Measurements from ENCODE around the gene MN1. TPM values are rescaled to one million over a fixed set of nuclear protein-coding genes. Genes with fewer than 3 reads are reported as not detected.

The MN1 gene
- total RNA-seq, 2 experiments from 2014 or later = 0.27 to 0.28 TPM

GRCh38 chr22:27842669-27843431 lies 41.3 kb upstream of the MN1 start:
- Mint-ChIP-seq H3K4me1 (ENCODE audit: low read depth) (no peaks in the 10 kb centered on the region), H3K36me3 (ENCODE audit: low read depth) (peaks cover 39% of the 10 kb centered on the region), H3K27ac (no peak overlapping the region), H3K4me3 (no peak overlapping the region), H3K9me3 (peaks cover 2% of the 10 kb centered on the region), H3K27me3 (no peaks in the 10 kb centered on the region)
- DNase-seq = no peak
- H3K4me1 ChIP-seq (ENCODE audit: insufficient read depth, low read length) = no peaks in the 10 kb centered on the region
- POLR2A ChIA-PET = no interaction called here
- CTCF ChIA-PET = no interaction called here
- H3K36me3 ChIP-seq (ENCODE audit: insufficient read depth, low read length) = peaks cover 8% of the 10 kb centered on the region
- no peak overlapping the region for H3K27ac ChIP-seq (ENCODE audit: low read depth in 1 of 2, low read length in 2 of 2)
- H3K27me3 ChIP-seq (ENCODE audit: control insufficient read depth in 1 of 2, insufficient read depth in 2 of 2, low read length in 2 of 2) = no peaks in the 10 kb centered on the region
- no peak for TF ChIP-seq CTCF (IDR thresholded peaks at IDR 0.05)
- no peak for ATAC-seq (ENCODE audit: poor library complexity)
- intact Hi-C loops (cut with DNase I, micrococcal nuclease) = no loop called here
- peaks cover 0 to 4% of the 10 kb centered on the region in 2 experiments for H3K9me3 ChIP-seq (ENCODE audit: control insufficient read depth in 1 of 2, insufficient read depth in 1 of 2, low read length in 2 of 2)
- H3K4me3 ChIP-seq (ENCODE audit: low read length) = no peak overlapping the region

- no peak for TF ChIP-seq CTCF (IDR thresholded peaks at IDR 0.05)
- ATAC-seq (ENCODE audit: poor library complexity) (no peak), DNase-seq (no peak)
- ChIA-PET CTCF (no interaction called here), POLR2A (no interaction called here)
- Histone ChIP-seq H3K27me3 (ENCODE audit: control insufficient read depth in 1 of 2, insufficient read depth in 2 of 2, low read length in 2 of 2) (no peaks in the 10 kb centered on the region), H3K27ac (ENCODE audit: low read depth in 1 of 2, low read length in 2 of 2) (no peak overlapping the region), H3K36me3 (ENCODE audit: insufficient read depth, low read length) (peaks cover 5% of the 10 kb centered on the region), H3K9me3 (ENCODE audit: control insufficient read depth in 1 of 2, insufficient read depth in 1 of 2, low read length in 2 of 2) (peaks cover 0 to 4% of the 10 kb centered on the region in 2 experiments), H3K4me1 (ENCODE audit: insufficient read depth, low read length) (no peaks in the 10 kb centered on the region), H3K4me3 (ENCODE audit: low read length) (no peak overlapping the region)
- H3K4me1 Mint-ChIP-seq (ENCODE audit: low read depth) = no peaks in the 10 kb centered on the region
- intact Hi-C loops (cut with DNase I, micrococcal nuclease) = no loop called here
- H3K27me3 Mint-ChIP-seq = no peaks in the 10 kb centered on the region
- peaks cover 37% of the 10 kb centered on the region for H3K36me3 Mint-ChIP-seq (ENCODE audit: low read depth)
- H3K4me3 Mint-ChIP-seq = no peak overlapping the region
- peaks cover 7% of the 10 kb centered on the region for H3K9me3 Mint-ChIP-seq
- no peak overlapping the region for H3K27ac Mint-ChIP-seq
These were observed 40.6 kb upstream of the MN1 start for GRCh38 chr22:27842201-27842600.

- intact Hi-C loops (cut with DNase I, micrococcal nuclease) = no loop called here
- no peak overlapping the region for H3K27ac Mint-ChIP-seq
- POLR2A ChIA-PET = no interaction called here
- H3K4me1 Mint-ChIP-seq (ENCODE audit: low read depth) = no peaks in the 10 kb centered on the region
- H3K4me3 Mint-ChIP-seq = no peak overlapping the region
- Histone ChIP-seq H3K27ac (ENCODE audit: low read depth in 1 of 2, low read length in 2 of 2) (no peak overlapping the region), H3K9me3 (ENCODE audit: control insufficient read depth in 1 of 2, insufficient read depth in 1 of 2, low read length in 2 of 2) (peaks cover 0 to 4% of the 10 kb centered on the region in 2 experiments), H3K4me3 (ENCODE audit: low read length) (no peak overlapping the region), H3K4me1 (ENCODE audit: insufficient read depth, low read length) (no peaks in the 10 kb centered on the region), H3K27me3 (ENCODE audit: control insufficient read depth in 1 of 2, insufficient read depth in 2 of 2, low read length in 2 of 2) (no peaks in the 10 kb centered on the region), H3K36me3 (ENCODE audit: insufficient read depth, low read length) (no peaks in the 10 kb centered on the region)
- no peak for ATAC-seq (ENCODE audit: poor library complexity)
- H3K27me3 Mint-ChIP-seq = no peaks in the 10 kb centered on the region
- CTCF ChIA-PET = no interaction called here
- peaks cover 7% of the 10 kb centered on the region for H3K9me3 Mint-ChIP-seq
- peaks cover 27% of the 10 kb centered on the region for H3K36me3 Mint-ChIP-seq (ENCODE audit: low read depth)
- no peak for DNase-seq
- TF ChIP-seq CTCF (IDR thresholded peaks at IDR 0.05) = no peak
These were observed 38.9 kb upstream of the MN1 start for GRCh38 chr22:27840436-27840835.
